ENCODE results near the gene CACNA1C. TPM values are rescaled to one million over a fixed set of nuclear protein-coding genes. Genes with fewer than 3 reads are reported as not detected.

CACNA1C gene
- total RNA-seq, 4 donors from 2014 or later = 2.0 to 4.2 (median 2.5) TPM

DNA sequence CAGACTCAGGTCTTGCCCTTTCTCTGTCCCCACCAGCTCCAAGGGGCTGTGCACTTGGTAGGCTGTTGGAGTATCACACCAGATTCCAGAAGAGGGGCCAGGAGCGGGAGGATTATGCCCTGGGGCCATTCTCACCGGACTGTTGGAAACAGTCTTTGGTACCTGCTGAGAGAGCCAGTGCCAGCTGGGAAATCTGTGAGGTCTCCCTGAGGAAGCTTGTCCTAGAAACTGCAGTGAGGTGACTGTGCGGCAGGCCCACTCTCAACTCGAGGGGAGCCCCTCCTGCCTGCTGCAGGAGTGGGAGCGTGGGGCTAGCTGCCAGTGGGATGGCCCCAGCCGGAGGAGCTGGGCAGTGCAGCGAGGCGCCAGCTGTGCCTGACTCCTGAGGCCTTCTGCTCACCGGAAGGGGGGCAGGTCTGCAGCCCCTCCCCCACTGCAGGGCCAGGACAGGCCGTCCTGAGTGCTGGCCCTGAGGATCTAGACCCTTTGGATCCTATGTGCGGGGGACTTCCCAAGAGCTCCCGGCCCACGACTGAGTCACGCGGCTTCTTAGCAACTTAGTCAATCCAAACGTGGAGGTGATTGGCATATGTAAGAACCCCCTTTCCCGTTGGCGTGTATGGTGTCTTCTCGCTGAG is 295.2 kb downstream of the CACNA1C start:
- TF ChIP-seq POLR2A (IDR thresholded peaks at IDR 0.05) = no peak
- TF ChIP-seq CTCF (IDR thresholded peaks at IDR 0.05) = no peak
- Histone ChIP-seq H3K9me3 (no peaks in the 10 kb centered on the region), H3K36me3 (no peaks in the 10 kb centered on the region), H3K4me1 (no peaks in the 10 kb centered on the region), H3K4me3 (replicated peaks in 1 of 3) (no peak overlapping the region), H3K27me3 (no peaks in the 10 kb centered on the region), H3K27ac (no peak overlapping the region)
- intact Hi-C loops (cut with DNase I) = no loop called here
- DNase-seq = no peak
- WGBS, 2 donors = 85 to 89% methylated on average over 14 to 19 of the region's 19 CpGs

GRCh38 chr12:2348482-2348852 is 295.7 kb downstream of the CACNA1C start:
- intact Hi-C loops (cut with DNase I) = no loop called here
- H3K4me1 ChIP-seq = no peaks in the 10 kb centered on the region

DNA sequence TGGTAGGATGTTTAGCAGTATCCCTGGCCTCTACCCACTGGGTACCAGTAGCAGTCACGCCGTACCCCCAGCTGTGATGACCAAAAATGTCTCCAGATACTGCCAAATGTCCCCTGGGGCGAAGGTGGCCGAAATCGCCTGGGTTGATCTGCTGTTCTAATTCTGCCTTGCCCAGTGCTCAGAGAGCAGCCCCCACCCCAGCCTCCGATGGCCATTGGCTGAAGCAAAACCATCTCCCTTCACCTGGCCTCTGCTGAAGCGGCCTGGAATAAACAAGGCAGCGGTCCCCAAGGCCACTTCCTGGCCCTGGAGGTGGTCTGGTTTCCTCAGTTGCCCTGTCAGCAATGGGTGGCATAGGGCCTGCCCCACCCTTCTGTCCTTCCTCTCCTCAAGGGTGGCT is 298.4 kb downstream of the CACNA1C start:
- DNase-seq = no peak
- intact Hi-C loops (cut with DNase I) = no loop called here
- Histone ChIP-seq H3K27me3 (no peaks in the 10 kb centered on the region), H3K27ac (no peak overlapping the region), H3K4me1 (peaks cover 6% of the 10 kb centered on the region in 2 donors), H3K9me3 (no peaks in the 10 kb centered on the region), H3K36me3 (no peaks in the 10 kb centered on the region), H3K4me3 (replicated peaks in 1 of 3) (no peak overlapping the region)
- 97 to 98% methylated on average over 5 to 7 of the region's 8 CpGs for WGBS, 2 donors
- no peak for TF ChIP-seq CTCF (IDR thresholded peaks at IDR 0.05)
- TF ChIP-seq POLR2A (IDR thresholded peaks at IDR 0.05) = no peak

More at GRCh38 chr12:2348482-2348852, 295.7 kb downstream of the CACNA1C start:
- no peak overlapping the region for H3K27ac ChIP-seq
- H3K4me3 ChIP-seq (replicated peaks in 1 of 3) = no peak overlapping the region
- TF ChIP-seq POLR2A (IDR thresholded peaks at IDR 0.05) (no peak), CTCF (IDR thresholded peaks at IDR 0.05) (no peak)
- WGBS, 2 donors = 79% methylated on average over 10 to 11 of the region's 11 CpGs
- no peaks in the 10 kb centered on the region for H3K9me3 ChIP-seq
- no peaks in the 10 kb centered on the region for H3K27me3 ChIP-seq
- DNase-seq = no peak
- no peaks in the 10 kb centered on the region for H3K36me3 ChIP-seq

DNA sequence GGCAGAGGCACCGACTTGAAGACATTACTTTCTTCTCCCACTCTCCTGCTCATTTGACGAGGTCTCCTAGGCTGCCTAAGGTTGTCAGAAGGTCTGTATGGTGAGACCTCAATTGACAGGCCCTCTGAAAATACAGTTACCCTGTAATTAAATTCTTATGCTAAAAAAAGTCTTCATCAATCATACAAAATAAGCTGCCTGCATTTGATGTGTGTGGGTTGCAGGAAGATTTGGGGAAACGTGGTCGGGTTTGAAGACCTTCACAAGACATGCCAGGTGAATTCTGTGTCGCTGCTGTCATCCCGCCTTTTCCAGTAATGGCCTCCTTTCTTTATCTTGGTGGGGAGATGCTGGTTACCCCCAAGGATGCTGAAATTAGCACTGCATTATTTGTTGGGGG is 299.4 kb downstream of the CACNA1C start:
- intact Hi-C loops (cut with DNase I) = no loop called here
- Histone ChIP-seq H3K4me1 (peaks cover 6% of the 10 kb centered on the region in 2 donors), H3K27ac (no peak overlapping the region), H3K36me3 (no peaks in the 10 kb centered on the region), H3K9me3 (no peaks in the 10 kb centered on the region), H3K4me3 (replicated peaks in 1 of 3) (no peak overlapping the region), H3K27me3 (no peaks in the 10 kb centered on the region)
- no peak for DNase-seq
- 88% methylated on average over 6 of the region's 6 CpGs for WGBS, 2 donors
- TF ChIP-seq POLR2A (IDR thresholded peaks at IDR 0.05) (no peak), CTCF (IDR thresholded peaks at IDR 0.05) (no peak)

- Histone ChIP-seq H3K27ac (no peak overlapping the region), H3K9me3 (no peaks in the 10 kb centered on the region), H3K4me1 (peaks cover 6% of the 10 kb centered on the region in 2 donors), H3K36me3 (no peaks in the 10 kb centered on the region), H3K4me3 (replicated peaks in 1 of 3) (no peak overlapping the region), H3K27me3 (no peaks in the 10 kb centered on the region)
- 98 to 100% methylated on average over 7 to 8 of the region's 9 CpGs for WGBS, 2 donors
- DNase-seq = no peak
- TF ChIP-seq POLR2A (IDR thresholded peaks at IDR 0.05) (no peak), CTCF (IDR thresholded peaks at IDR 0.05) (no peak)
- intact Hi-C loops (cut with DNase I) = no loop called here
These were observed 300.5 kb downstream of the CACNA1C start for GRCh38 chr12:2353281-2353680.
